ENCODE results near the gene GPSM1. TPM values are rescaled to one million over a fixed set of nuclear protein-coding genes. Genes with fewer than 3 reads are reported as not detected.
A peak's percentile ranks its signal among the peaks of the same experiment; 100 is the strongest.
"Not testable (repeated sequence)": the region's sequence is repeated elsewhere in the genome, so short reads cannot be mapped to it uniquely, and the experiment has no call there.

GPSM1 gene
- total RNA-seq, 1 donor from 2014 or later: 37.1 TPM

- peak; percentile 91 for DNase-seq
Measured at GRCh38 chr9:136400038-136400834, 72.9 kb downstream of the GPSM1 start, which contains the start of gene SNAPC4. Gene SNAPC4, minus strand, starts transcription at chr9:136400170. Its CDS starts 1,742 bp downstream, at chr9:136398428.

- DNase-seq: no peak
Measured at GRCh38 chr9:136401173-136401922, 74.0 kb downstream of the GPSM1 start.

GRCh38 chr9:136402067-136402466, 74.7 kb downstream of the GPSM1 start:
- no peak for DNase-seq

DNA sequence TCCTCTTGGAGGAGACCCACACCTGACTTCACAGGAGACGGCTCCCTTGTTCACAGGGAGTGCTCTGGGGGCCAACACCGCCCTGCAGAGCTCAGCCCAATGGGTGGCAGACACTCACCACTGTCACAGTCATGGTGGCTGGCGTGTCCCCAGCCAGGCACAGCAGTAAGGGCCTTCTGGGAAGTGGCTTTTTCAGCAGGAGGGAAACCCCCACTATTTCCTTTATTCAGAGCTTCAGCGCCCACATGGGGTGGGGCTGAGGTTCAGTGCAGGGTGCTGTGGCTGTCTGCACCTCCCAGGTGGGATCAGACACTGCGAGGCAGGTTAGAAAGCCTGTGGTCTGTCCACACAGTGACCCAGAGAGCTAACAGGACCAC, 76.2 kb downstream of the GPSM1 start:
- no peak for DNase-seq

GRCh38 chr9:136403915-136404800, 76.8 kb downstream of the GPSM1 start:
- no peak for DNase-seq

DNA sequence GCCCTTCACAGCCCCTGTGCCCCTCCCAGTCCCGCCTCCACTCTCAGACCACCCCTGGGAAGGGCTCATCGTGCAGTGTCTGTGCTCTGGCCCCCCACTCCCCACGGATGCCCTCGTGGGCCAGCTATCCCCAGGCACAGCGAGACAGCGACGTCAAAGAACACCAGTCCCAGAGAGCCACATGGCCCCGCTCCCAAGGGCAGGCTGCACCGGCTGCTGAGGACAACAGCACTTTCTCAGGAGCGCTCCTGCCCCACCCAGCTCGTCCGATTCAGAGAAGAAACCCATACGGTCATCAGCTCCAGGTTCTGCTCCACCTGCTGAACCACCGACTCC, 77.4 kb downstream of the GPSM1 start:
- DNase-seq: no peak

DNA sequence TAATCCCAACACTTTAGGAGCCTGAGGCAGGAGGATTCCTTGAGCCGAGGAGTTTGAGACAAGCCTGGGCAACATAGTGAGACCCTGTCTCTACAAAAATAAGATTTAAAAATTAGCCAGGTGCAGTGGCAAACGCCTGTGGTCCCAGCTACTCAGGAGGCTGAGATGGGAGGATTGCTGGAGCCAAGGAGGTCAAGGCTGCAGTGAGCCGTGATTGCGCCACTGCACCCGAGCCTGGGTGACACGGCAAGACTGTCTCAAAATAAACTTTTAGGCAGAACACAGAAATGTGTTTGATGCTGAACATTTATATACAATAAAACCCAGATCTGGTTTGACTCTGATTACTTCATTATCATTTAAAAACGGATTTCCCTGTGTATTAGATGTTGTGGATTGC, 78.1 kb downstream of the GPSM1 start:
- no peak for DNase-seq

GRCh38 chr9:136405904-136406303, 78.6 kb downstream of the GPSM1 start:
- DNase-seq: not testable (repeated sequence)

- not testable (repeated sequence) for DNase-seq
Measured at GRCh38 chr9:136407061-136407460, 79.7 kb downstream of the GPSM1 start.

DNA sequence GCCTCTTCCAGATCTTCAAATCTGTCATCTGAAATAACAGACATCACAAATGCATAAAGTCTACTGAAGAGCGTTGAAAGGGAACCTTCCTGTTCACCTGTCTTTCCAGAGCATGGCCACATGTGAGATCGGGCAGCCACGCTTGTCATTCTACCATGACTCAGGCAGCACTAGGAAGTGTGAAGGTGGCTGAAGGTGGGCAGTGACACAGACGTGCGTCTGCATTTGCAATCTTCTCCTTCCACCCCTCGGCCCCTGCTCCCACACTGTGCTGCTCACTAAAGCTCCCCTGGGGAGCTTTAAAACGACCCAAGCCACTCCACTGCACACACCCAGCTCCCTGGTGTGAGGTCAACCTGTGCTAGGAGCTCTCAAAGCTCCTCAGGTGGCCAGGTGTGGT, 80.6 kb downstream of the GPSM1 start:
- no peak for DNase-seq

Other genes starting within 250 kb of the GPSM1 start
- gene NACC2, start 232.2 kb upstream of the GPSM1 start, total RNA-seq: 21.6 and 26.5 TPM in 2 replicates
- 59.7 and 73.7 TPM in 2 replicates for gene TMEM250, start 208.7 kb upstream of the GPSM1 start, total RNA-seq
- gene LHX3, start 122.4 kb upstream of the GPSM1 start, total RNA-seq: not detected in 2 replicates
- gene QSOX2, start 81.7 kb upstream of the GPSM1 start, total RNA-seq: 9.0 and 20.1 TPM in 2 replicates
- gene CCDC187, start 23.4 kb upstream of the GPSM1 start, total RNA-seq: not detected in 2 replicates
- gene DNLZ, start 36.2 kb downstream of the GPSM1 start, total RNA-seq: 15.4 and 34.5 TPM in 2 replicates
- 0.34 and 1.1 TPM in 2 replicates for gene CARD9, start 46.1 kb downstream of the GPSM1 start, total RNA-seq
- 10.2 and 12.6 TPM in 2 replicates for gene SNAPC4, start 72.6 kb downstream of the GPSM1 start, total RNA-seq
- 30.0 and 35.2 TPM in 2 replicates for gene ENTR1, start 83.1 kb downstream of the GPSM1 start, total RNA-seq
- 40.2 and 42.3 TPM in 2 replicates for gene PMPCA, start 83.1 kb downstream of the GPSM1 start, total RNA-seq
- gene INPP5E, start 112.3 kb downstream of the GPSM1 start, total RNA-seq: 8.3 and 12.1 TPM in 2 replicates
- 20.8 and 43.8 TPM in 2 replicates for gene SEC16A, start 155.5 kb downstream of the GPSM1 start, total RNA-seq
- 157 and 319 TPM in 2 replicates for gene NOTCH1, start 218.5 kb downstream of the GPSM1 start, total RNA-seq